Omental fat pad (tissue), 4 donors: ENCODE measurements around the gene UVSSA. TPM values are rescaled to one million over a fixed set of nuclear protein-coding genes. Genes with fewer than 3 reads are reported as not detected.
"Not testable (repeated sequence)": the region's sequence is repeated elsewhere in the genome, so short reads cannot be mapped to it uniquely, and the experiment has no call there.

Source experiments
- ATAC-seq: fragments of 150-250 bp; one replicate; pipeline ENCODE4 v1.9.1; 2016; ENCODE audit warnings: mild to moderate bottlenecking, moderate library complexity; ENCODE audit not compliant: low FRiP score
- DNase-seq: peaks from one replicate; pipeline ENCODE4 v3.0.0-alpha.2; 2019; ENCODE audit warnings: low spot score
- total RNA-seq, 4 donors: library from RNA; depleted of rRNA; stranded (reverse); fragments of >200 nt; gene quantifications; one replicate each; pipeline ENCODE4 v1.1.0, GENCODE V29; 2016
- TF ChIP-seq, protein P1 (sequence below), 3 donors: fragments of 450-650 bp; IDR thresholded peaks; one replicate each; pipeline ENCODE4 v1.5.1; 2016 to 2017; ENCODE audit warnings: antibody characterized with exemption in 3 of 3, mild to moderate bottlenecking in 3 of 3, moderate library complexity in 2 of 3

Gene UVSSA
- total RNA-seq, 4 donors from 2014 or later: 10.2 to 28.2 (median 13.0) TPM

DNA sequence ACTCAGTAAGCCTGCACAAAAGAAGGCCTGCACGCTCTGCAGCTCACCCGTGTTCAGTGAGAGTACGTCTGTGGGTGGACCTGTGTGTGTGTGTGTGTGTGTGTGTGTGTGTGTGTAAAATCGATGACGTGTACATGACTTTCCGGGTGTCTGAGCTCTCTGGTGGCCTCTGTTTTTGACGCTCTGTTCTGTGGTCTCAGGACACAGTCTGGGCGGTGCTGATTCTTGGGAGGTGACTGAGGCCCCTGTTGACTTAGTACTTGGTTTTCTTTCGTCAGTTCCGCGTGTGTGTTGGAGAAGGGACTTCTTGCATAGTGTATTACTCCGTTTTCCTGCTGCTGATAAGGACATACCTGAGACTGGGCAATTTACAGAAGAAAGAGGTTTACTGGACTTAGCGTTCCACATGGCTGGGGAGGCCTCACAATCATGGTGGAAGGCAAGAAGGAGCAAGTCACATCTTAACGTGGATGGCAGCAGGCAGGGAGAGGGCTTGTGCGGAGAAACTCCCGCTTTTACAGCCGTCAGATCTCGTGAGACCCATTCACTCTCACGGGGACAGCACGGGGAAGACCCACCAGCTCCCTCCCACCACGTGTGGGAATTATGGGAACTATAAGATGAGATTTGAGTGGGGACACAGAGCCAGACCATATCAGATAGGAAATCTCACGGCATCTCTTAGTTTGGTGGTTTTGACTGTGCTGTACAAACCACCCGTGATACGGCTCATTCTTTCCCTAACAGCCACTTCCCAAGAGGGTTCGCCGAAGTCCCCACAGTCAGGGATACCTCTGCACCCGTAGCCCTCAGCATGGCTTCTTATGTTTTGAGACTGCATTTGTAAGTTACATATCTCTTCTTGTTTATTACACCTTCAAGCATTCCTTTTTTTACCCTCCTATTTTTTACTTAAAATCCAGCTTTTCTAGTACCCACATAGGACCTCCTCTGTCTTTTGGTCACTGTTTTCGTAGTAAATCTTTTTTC, 24.5 kb downstream of the UVSSA start:
- no peak for ATAC-seq
- TF ChIP-seq, protein P1, sequence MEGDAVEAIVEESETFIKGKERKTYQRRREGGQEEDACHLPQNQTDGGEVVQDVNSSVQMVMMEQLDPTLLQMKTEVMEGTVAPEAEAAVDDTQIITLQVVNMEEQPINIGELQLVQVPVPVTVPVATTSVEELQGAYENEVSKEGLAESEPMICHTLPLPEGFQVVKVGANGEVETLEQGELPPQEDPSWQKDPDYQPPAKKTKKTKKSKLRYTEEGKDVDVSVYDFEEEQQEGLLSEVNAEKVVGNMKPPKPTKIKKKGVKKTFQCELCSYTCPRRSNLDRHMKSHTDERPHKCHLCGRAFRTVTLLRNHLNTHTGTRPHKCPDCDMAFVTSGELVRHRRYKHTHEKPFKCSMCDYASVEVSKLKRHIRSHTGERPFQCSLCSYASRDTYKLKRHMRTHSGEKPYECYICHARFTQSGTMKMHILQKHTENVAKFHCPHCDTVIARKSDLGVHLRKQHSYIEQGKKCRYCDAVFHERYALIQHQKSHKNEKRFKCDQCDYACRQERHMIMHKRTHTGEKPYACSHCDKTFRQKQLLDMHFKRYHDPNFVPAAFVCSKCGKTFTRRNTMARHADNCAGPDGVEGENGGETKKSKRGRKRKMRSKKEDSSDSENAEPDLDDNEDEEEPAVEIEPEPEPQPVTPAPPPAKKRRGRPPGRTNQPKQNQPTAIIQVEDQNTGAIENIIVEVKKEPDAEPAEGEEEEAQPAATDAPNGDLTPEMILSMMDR (IDR thresholded peaks at IDR 0.05): no peak
- DNase-seq: no peak

GRCh38 chr4:1372576-1372975, 25.6 kb downstream of the UVSSA start:
- ATAC-seq, DNase-seq: not testable (repeated sequence)

DNA sequence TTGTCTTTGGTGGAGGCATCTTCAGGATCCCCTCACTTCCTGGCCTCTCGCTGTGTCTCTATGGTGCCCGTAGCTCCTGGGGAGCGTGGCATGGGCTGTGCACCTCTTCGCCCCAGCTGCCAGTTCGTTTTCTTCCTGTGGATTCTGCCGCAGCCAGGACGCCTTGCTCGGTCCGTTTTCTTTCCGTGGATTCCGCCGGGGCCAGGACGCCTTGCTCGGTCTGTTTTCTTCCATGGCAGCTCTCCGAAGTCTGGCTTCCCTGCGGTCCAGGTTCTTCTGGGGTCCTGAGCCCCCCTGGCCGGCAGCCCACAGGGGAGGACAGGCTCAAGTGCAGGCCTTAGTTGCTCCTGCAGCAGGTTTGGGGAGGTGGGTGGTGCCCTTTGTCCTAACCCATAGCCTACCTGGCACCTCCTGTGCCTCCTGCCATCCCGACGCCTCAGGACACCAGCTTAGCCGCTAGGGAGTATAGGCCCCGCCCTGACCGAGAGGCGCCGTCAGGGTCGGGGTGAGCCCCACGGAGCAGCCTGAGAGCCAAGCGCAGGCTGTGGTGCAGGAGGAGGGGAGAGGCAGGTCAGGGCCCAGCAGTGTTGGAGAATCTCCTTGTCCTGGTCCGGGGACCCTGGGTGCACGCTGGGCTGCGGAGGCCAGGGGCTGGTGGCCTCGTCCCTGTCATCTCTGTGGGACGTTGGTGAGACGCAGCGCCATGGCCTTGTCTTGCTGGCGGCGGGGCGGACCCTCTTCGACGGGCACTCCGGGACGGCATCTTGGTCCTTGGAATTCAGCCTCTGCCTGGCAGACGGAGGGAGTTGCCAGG, 27.1 kb downstream of the UVSSA start:
- TF ChIP-seq, protein P1 (IDR thresholded peaks at IDR 0.05): no peak
- no peak for ATAC-seq
- DNase-seq: no peak

- ATAC-seq (no peak), DNase-seq (no peak)
- TF ChIP-seq, protein P1 (IDR thresholded peaks at IDR 0.05): no peak
Observed at GRCh38 chr4:1374706-1375045, 27.7 kb downstream of the UVSSA start.

DNA sequence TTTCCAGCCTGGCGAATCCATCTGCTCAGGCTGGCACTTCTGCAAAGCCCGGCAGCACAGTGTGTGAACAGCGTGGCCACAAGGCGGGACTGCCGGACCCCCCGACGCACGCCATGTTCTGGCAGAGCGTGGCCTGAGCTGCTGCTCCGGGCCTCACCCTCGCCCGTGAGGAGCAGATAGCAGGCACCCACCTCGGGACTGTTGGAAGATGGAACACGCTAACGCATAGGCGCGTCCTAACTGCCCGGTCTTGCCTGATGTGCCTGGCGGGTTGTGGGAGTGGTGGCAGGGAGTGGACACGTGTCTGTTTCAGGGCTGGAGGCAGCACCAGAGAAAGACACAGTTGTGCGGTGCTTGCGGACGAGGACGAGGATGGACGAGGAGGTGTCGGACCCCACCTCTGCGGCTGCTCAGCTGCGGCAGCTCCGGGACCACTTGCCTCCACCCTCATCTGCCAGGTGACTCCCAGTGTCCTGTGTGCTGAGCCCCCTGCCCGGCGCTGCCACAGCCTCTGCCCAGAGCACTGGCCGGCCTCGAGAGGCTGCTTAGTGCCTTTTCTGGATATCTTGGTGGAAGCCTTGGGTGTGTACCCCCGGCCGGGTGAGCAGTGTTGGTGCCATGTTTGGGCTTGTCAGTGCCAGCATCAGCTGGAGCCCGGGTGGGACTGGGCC, 28.2 kb downstream of the UVSSA start:
- ATAC-seq (no peak), DNase-seq (no peak)
- TF ChIP-seq, protein P1 (IDR thresholded peaks at IDR 0.05): no peak

DNA sequence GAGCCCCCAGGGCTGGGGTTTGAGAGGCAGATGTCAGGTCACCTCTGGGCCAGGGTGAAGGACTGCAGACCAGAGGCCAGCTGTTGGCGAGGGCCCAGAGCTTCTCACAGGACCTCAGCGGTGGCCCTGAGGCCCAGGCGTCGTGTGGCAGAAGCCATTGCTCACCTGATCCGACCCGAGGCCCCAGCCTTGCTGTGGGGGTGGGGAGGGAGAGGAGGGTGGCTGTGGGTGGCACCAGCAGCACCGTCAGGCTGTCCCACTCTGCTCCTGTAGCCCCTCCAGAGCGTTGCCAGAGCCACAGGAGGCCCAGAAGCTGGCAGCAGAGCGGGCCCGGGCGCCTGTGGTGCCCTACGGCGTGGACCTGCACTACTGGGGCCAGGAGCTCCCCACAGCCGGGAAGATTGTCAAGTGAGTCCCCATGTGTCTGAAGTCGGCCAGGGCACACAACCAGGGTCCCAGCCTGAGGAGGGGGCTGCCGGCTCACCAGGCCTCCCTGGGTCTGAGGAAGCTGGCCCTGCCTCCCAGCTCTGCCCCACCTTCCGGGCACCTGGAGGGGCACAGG, 28.8 kb downstream of the UVSSA start:
- DNase-seq (no peak), ATAC-seq (no peak)
- TF ChIP-seq, protein P1 (IDR thresholded peaks at IDR 0.05): no peak

- TF ChIP-seq, protein P1 (IDR thresholded peaks at IDR 0.05): no peak
- no peak for ATAC-seq
- DNase-seq: no peak
Observed at GRCh38 chr4:1376391-1376840, 29.4 kb downstream of the UVSSA start.
